GM18870 (cell line): Measurements from ENCODE around the gene LILRB3.
"Not testable (repeated sequence)": the region's sequence is repeated elsewhere in the genome, so short reads cannot be mapped to it uniquely, and the experiment has no call there.

Source experiments
- ATAC-seq: cut with Tn5 transposase; IDR thresholded peaks from one replicate; pipeline ENCODE4 v1.9.1; 2021; ENCODE audit warnings: moderate library complexity; ENCODE audit not compliant: unreplicated experiment

Gene LILRB3

DNA sequence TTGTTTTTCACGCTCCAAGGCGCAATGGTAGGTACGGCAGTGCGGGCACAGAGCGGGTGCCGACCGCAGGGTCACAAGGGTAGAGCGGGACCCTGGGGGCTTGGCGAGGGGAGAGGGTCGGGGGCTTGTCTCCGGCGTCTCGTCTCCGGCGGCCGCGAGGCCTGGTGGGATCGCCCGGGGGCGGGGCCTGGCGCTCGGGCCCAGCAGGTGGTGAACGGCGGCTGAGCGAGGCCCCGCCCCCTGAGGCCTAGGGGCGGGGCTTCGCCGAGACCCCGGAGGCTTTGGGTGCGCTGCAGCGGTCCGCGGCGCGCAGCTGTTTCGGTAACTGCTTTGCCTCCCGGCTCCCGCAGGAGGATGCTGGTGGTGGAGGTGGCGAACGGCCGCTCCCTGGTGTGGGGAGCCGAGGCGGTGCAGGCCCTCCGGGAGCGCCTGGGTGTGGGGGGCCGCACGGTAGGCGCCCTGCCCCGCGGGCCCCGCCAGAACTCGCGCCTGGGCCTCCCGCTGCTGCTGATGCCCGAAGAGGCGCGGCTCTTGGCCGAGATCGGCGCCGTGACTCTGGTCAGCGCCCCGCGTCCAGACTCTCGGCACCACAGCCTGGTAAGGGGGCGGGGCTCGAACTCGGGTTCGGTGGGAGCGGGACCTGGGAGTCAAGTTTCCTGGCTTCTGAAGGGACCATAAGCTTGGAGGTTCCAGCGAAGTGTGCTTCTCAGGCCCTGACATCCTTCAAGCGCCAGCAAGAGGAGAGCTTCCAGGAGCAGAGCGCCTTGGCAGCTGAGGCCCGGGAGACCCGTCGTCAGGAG lies 31.6 kb downstream of the LILRB3 start, which contains the start of gene TSEN34:
Gene TSEN34, plus strand, starts transcription at position 298 of the 800 bp plus-strand sequence. Its CDS starts 57 bp downstream, at position 355.
- peak; percentile 14 for ATAC-seq

DNA sequence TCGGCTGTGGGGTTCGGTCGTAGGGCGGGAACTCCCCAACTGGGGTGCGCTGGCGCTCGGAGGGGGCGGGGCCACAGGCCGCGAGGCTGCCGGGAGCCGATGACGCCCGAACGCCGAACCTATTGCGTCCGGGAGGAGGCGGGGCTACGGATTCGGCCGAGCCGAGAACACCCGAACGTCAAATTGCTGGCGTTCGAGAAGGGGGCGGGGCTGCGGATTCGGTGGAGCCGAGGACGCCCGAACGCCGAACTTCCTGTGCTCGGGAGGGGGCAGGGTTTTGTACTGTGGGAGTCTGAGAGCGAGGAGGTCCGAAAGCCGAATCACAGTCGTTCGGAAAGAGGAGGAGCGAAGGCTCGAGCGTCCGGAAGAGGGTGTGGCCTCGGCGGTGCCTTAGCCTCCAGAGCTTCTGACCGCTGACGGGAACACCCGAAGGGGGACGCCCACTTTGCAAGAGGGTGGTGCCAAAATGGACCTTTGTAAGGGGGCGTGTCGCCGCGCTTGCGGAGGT lies 32.2 kb downstream of the LILRB3 start:
- ATAC-seq = peak; percentile 35

DNA sequence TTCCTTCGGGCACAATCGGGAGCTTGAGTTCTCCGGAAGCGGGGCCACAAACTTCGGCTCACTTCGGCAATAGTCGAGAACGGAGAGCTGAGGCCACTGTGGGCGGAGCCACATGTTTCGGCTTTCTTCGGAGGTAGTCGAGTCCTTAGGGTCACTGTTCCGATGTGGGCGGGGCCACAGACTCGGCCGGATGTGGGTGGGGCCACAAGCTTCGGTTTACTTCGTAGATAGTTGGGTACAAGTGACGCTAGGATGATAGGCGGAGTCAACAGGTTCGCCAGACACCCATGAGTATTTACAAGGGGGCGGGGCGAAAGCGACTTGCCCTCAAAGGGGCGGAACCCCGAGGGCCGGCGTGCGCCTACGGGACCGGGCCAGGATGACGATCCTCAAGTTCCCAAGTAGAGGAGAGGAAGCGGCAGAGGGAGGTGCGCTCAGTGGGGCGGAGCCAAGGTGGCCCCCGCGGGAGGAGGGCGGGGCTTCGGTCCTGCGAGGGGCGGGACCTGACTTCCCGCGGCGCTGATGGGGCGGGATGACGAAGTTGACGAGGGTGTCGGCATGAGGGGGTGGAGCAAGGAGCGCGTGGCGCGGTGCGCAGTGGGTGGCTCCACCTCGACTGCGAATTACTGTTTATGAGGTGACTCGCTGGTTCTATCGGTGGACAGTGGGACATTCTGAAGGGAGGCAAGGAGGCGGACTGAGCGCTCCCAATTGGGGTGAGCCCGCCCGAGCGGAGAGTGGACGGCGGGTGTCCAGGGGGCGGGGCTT lies 32.9 kb downstream of the LILRB3 start:
- peak; percentile 63 for ATAC-seq

DNA sequence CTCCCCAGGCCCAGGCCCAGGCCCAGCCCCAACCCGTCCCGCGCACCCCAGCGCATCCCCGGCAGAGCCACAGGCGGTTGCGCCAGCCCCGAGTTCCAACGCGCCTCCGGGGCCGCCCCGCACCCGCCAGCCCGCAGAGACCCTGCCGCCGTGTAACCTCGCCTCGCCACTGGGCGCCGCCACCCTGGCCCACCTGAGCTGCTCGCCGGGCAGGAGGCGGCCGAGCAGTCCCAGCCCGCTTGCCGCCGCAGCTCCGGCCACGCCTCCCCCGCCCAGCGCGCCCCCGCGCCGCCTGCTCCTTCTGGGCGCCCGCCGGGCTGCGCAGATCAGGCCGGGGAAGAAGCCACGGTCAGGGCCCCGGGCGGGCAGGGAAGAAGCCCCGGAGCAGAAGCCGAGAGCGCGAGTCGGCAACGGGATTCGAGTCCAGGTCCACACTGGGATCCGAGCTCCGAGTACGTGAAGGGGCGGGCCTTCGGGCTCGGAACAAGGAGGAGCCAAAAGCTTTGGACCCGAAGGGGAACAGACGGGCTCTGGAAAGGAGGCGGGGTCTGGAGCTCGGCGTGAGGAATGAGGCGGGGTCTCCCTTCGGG lies 33.6 kb downstream of the LILRB3 start, which contains the start of gene MBOAT7:
Gene MBOAT7, minus strand, starts transcription at position 436 of the 590 bp plus-strand sequence. CDS start 1,072 bp downstream, outside the sequence.
- ATAC-seq = peak; percentile 10

DNA sequence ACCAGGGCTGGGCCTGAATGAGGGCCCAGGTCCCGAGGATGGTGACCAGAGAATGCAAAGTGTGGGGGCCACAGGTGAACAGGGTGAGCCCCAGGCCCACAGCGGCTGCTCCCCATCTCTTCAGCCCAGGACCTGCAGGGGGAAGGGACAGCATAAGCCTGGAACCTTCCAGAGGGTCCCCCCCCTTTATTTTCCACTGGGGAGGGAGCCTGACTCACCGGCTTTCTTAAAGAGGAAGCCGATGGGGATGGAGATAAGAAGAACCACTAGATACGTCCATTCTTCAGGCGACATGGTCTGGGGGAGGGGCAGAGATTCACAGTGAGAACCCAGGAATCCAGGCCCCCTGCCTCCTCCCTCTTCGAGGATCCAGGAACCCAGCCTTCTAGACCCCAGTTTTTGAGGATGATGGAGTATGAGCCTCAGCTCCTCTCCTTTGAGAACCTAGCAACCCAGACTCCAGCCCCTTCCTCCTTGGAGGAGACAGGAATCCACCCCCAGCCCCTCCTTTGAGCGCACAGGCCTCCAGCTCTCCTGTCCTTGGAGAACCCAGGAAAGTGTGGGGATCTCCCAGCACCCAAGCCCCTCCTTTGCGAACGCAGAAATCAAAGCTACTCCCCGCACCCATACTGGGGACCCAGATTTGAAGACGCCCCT lies 34.5 kb downstream of the LILRB3 start:
- ATAC-seq = no peak

DNA sequence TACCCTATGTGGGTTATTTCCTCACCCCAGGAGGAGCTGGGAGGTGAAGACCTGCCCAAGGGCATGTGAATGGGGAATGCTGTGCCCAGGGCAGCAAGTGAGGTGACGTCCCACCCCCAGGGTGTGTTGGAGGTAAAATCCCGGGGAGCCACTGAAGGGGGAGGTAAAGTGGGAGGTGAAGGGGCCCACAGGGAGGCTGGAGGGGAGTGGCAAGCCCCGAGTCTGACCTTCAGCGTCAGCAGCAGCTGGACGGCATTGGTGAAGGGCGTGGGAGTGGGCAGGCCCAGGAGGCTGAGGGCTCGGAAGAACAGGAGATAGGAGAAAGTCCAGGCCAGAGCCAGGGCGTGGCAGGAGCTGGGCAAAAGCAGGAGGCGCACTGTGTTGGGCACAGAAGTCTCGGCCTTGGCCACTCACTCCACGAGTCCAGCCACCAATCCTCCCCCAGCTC lies 35.8 kb downstream of the LILRB3 start:
- no peak for ATAC-seq

DNA sequence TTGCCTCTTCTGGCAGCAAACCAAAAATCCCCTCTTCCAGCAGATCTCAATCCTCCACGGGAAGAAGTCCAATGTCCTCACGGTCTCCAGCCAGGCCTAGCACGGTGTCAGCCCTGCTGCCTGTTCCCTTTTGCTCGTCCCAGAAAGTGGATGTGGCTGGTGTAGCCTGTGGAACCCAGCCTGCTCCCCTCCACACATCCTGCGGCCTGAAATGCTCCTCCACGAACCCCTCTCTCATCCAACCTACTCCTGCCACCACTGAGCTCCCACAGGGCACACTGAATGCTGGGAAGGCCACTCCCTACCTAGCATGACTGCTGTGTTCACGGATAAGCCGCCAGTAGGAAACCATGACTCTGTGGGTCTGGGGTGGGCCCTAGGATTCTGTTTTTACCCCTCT lies 36.5 kb downstream of the LILRB3 start:
- no peak for ATAC-seq

DNA sequence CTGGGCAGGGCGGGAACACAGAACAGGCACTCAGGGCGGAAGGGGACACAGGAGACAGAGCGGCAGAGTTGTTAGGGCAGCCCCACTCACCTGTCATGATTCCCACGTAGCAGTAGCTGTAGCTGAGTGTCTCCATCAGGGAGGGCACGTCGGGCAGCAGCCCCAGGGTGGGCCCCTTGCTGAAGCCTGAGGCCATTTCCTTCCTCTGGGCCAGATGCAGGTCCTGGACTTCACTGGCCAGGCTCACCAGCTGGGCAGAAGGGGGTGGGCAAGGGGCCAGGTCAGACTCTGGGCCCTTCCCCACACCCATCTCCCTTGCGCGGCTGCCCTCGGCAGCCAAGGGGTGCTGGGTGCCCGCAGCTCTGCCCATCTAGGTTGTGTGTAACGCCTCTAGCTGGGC lies 39.4 kb downstream of the LILRB3 start:
- ATAC-seq = no peak

DNA sequence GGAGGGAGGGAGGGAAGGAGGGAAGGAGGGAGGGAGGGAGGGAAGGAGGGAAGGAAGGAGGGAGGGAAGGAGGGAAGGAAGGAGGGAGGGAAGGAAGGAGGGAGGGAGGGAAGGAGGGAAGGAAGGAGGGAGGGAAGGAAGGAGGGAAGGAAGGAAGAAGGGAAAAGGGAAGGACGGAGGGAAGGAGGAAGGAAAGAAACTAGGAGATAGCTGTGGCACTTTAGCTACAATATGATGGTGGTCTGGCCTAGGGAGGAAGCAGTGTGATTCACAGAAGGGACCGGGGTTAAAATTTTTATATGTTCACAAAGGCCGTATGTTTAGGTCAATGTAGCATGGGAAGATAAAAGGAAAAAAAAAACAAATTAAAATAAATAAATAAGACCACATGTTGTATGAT lies 40.9 kb downstream of the LILRB3 start:
- not testable (repeated sequence) for ATAC-seq

DNA sequence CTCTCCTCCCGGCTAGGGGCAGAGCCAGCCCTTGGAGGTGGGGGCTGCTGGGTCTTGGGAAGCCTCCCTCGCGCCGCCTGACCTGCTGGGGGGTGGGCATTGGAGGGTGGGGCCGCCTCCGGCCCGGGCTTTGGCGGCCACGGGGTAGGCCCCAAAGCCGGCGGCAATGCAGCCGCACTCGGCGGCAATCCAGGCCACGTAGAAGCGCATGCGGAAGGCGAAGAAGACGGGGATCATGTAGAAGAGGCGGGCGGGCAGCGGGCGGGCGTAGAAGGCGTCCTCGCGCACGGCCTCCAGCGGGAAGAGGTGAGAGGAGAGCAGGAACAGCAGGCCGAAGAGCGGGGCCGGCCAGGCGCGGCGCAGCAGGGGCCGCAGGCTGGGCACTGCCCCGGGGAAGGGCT lies 42.1 kb downstream of the LILRB3 start:
- no peak for ATAC-seq

DNA sequence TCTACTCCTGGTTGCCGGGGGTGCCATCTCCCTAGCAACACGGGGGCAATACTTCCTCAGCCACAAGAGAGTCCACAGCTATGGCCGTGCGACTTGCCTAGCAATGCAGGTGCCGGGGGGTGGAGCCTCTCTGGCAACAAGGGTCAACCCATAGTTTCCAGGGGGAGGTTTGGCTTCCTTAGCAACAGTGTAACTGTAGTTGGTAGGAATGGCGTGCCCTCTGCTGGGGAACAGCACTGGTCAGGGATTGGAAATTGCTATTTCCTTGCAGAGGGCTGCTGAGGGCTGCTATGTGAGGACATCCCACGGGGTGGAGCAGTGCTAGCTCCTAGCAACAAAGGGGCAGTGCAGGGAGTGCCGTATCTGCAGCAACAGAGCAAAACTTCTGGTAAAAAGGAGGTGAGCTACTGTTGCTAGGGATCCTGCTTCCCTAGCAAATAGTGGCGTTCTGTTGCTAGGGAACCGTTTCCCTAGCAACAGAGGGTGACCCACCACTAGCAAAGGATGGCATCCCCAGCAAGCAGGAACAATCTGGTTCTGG lies 42.8 kb downstream of the LILRB3 start:
- ATAC-seq = no peak

DNA sequence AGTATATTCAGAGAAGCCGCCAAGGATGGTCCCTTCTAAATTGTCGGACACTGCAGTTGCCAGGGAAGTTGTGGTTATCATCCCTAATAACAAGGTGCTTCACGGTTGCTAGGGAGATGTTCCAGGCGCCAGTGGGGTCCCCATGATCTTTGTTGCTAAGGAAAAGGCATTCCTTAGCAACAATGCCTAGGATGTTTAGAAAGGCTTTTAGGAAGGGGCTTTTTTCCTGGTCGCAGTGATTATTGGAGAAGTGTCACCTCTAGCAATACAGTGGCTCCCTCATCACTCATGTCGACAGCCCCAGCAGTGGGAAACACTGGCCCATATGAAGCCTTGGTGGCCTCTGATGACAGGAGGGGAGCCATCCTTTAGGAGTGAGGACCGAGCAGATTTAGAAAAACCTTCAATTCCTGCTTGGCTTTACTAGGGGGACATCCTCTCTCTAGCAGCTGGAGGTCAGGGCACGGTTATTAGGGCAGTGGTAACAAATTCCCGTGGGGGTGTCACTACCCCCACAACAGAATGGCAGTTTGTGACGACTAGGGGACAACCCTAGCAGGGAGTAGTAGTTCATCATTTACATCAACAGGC lies 43.5 kb downstream of the LILRB3 start:
- ATAC-seq = no peak

DNA sequence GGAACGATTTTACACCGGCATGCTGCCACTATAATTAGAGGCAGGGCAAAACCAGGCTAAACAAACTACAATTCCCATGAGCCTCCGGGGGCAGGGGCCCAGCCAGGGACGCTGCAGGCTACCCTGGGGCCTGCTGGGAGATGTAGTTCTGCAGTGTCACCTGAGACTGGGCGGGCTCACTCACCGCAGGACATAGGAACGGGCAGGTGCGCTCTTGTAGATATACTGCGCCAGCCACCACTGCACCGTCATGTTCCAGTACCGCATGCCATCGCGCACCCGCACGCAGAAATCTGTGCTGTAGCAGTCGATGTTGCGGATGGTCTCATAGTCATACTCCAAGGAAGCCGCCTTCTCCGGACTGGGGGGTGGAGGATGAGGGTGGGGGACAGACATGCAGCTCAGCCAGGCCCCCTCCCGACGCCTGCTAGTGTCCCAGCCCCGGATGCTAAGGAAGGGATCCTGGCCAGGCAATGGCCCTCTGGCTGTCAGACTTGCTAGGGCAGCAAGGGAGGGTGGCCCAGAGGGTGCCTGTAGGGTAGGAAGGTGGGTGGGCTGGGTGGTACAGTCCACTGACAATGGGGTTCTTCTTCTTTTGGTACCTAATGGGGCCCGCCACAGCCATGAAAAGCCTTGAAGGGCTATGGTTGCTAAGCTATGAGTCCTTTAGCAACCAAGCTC lies 44.1 kb downstream of the LILRB3 start:
- no peak for ATAC-seq

DNA sequence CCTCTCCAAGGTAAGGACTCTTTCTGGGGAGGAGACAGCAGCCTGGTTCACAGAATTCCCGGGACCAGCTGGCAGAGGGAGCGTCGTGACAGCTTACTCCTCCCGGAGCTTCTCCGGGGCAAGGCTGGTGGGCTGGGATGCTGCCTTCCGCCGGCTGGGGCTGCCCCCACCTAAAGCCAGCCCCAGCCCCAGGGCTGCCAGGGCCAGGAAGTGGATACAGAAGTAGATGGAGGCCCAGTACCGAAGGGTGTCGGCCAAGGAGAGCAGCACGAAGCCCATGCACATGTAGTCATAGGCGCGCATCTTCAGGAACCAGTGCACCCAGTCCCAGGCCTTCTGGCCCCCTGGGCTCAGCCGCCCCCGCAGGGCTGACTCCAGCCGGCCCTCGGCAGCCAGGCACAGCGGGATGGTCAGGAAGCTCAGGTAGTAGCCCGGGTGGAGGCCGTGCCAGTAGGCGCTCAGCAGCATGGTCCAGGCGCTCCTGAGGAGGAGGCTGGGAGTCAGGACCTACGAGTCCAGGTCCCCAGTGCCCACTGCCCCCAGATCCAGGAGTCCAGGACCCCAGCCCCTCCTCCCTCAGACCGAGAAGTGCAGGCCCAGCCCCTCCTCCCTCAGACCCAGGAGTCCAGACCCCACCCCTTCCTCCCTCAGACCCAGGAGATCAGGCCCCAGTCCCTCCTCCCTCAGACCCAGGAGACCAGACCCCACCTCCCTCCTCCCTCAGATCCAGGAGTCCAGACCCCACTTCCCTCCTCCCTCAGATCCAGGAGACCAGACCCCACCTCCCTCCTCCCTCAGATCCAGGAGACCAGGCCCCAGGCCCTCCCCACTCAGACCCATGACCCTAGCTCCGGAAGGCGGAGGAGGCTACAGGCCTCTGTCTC lies 48.6 kb downstream of the LILRB3 start:
- ATAC-seq = no peak

DNA sequence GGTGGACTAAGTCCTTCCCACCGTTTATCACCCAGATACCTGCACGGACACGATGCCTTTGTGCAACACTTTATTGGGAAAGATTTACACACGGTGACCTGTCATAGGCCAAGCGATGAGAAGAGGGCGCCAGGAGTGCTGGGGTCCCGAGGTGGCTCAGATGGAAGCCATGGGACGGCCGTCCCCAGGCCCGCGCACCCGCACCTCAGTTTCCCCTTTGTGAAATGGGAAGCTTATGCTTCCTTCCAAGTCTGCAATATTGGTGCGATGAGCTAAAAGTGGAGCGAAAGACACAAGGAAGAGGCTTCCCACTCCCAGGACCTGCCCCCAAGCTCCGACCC lies 49.5 kb downstream of the LILRB3 start:
- no peak for ATAC-seq

DNA sequence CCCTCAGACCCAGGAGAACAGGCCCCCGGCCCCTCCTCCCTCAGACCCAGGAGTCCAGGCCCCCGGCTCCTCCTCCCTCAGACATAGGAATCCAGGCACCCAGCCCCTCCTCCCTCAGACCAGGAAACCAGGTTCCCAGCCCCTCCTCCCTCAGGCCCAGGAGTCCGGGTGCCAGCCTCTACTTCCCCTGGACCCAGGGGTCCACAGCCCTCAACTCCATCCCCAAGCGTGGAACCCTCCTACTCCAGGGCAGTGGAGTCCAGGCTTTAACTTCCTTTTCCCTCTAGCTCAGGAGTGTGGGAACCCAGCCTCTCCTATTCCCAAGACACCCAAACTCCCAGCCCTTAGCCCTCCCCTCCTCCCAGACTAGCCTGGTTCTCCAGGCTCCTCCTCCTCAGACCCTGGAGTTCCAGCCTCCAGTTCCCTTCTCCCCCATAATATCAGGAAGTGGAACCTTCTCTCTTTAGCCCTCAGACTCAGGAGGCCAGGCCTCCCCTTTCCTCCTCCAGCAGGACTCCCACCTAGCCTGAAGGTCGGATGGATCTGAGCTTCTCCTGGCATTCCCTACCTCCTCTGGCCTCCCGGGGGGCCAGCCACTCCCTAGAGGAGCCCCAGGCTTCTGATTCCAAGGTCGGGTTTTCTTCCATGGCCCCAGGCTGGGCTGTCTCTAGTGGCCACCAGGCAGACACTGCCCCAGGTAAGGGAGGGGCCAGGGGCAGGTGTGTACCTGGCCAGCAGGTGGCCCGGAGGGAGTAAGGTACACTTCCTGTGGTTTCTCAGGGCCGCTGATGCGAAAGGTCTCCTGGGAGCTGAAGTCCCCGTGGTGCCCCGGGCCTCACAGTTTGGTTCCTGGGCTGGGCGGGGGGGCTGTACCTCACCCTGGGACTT lies 50.1 kb downstream of the LILRB3 start, which contains the start of gene TMC4:
Gene TMC4, minus strand, starts transcription at position 690 of the 888 bp plus-strand sequence. Its CDS starts 43 bp downstream, at position 647.
- ATAC-seq = no peak

DNA sequence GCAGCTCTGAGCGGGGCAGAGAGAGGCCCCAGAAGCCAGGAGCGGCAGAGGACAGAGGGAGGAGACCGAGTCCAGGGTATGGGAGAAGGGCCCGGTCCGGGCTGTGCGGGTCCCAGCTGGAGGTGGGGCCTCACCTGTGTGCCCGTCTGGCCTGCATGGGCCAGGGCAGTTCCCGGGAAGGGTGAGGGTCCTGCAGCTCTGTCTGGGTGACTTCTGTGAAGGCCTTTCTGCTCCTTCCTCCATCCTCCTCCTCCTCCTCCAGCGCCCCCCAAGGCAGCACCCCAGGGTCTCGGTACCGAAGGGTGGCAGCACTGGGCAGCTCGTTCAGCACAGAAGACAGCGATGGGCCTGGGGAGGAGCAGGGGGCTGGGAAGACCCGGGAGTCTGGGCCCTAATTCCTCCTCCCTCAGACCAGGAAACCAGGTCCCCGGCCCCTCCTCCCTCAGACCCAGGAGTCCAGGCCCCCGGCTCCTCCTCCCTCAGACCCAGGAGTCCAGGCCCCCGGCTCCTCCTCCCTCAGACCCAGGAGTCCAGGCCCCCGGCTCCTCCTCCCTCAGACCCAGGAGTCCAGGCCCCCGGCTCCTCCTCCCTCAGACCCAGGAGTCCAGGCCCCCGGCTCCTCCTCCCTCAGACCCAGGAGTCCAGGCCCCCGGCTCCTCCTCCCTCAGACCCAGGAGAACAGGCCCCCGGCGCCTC lies 50.9 kb downstream of the LILRB3 start:
- ATAC-seq = not testable (repeated sequence)
